Stimulated activated CD4-positive, alpha-beta T cell treated with anti-CD3 and anti-CD28 coated beads, Interleukin-4, amount 100 ng/mL, for 48 hours (primary cell): ENCODE data around the gene AFAP1L1.
"Not testable (repeated sequence)": the region's sequence is repeated elsewhere in the genome, so short reads cannot be mapped to it uniquely, and the experiment has no call there.

ENCODE experiments used
- DNase-seq, 2 donors: peaks; one replicate each; pipeline ENCODE4 v3.0.0-alpha.2; 2020; ENCODE audit warnings: low read depth in 2 of 2

AFAP1L1 gene

GRCh38 chr5:149389552-149390495 lies 118.2 kb downstream of the AFAP1L1 start:
- no peak for DNase-seq

GRCh38 chr5:149391076-149391475 lies 119.4 kb downstream of the AFAP1L1 start:
- not testable (repeated sequence) for DNase-seq
